GM18870 (cell line): Measurements from ENCODE around the gene GIPC2.
"Not testable (repeated sequence)": the region's sequence is repeated elsewhere in the genome, so short reads cannot be mapped to it uniquely, and the experiment has no call there.

Source experiments
- ATAC-seq: cut with Tn5 transposase; IDR thresholded peaks from one replicate; pipeline ENCODE4 v1.9.1; 2021; ENCODE audit warnings: moderate library complexity; ENCODE audit not compliant: unreplicated experiment

GIPC2 gene, protein sequence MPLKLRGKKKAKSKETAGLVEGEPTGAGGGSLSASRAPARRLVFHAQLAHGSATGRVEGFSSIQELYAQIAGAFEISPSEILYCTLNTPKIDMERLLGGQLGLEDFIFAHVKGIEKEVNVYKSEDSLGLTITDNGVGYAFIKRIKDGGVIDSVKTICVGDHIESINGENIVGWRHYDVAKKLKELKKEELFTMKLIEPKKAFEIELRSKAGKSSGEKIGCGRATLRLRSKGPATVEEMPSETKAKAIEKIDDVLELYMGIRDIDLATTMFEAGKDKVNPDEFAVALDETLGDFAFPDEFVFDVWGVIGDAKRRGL

DNA sequence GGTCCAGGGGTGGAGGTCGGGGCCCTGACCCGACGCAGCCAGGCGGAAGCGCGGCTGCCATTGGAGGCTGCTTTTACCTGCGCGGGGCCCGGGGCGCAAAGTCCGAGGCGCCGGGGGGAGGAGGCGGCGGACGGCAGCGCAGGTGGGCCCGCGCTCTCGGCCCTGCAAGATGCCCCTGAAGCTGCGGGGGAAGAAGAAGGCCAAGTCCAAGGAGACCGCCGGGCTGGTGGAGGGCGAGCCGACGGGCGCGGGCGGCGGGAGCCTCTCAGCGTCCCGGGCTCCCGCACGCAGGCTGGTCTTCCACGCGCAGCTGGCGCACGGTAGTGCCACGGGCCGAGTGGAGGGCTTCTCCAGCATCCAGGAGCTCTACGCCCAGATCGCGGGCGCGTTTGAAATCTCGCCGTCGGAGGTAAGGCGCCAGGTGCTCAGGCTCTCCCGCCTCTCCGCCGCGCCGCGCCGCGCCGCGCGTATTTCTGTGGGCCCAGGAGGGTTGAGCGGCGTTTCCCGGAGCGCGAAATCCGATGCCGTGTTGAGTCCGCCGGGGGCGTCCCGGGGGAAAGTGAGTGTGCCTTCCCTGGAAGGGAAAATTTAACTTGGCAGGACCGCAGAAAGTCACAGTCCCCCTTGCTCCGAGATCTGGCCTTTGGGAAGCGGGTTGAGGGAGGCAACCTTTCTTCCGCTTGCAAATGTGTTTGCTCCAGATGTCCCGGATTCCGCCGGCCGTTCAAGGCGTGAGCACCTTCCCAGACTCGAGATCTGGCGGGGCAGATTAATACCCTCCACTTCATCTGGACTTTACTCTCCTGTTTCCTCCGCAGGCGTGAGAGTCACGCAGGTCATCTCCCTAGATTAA, at the start of gene GIPC2:
GIPC2 (plus strand) TSS at position 41 of the 853 bp plus-strand sequence; CDS start at position 170, 129 bp downstream.
- no peak for ATAC-seq

GRCh38 chr1:77996734-77997133, 49.0 kb upstream of the GIPC2 start:
- no peak for ATAC-seq

GRCh38 chr1:78000536-78000935, 45.2 kb upstream of the GIPC2 start:
- ATAC-seq: not testable (repeated sequence)

- no peak for ATAC-seq
These were observed 42.6 kb upstream of the GIPC2 start for GRCh38 chr1:78003070-78003746.

DNA sequence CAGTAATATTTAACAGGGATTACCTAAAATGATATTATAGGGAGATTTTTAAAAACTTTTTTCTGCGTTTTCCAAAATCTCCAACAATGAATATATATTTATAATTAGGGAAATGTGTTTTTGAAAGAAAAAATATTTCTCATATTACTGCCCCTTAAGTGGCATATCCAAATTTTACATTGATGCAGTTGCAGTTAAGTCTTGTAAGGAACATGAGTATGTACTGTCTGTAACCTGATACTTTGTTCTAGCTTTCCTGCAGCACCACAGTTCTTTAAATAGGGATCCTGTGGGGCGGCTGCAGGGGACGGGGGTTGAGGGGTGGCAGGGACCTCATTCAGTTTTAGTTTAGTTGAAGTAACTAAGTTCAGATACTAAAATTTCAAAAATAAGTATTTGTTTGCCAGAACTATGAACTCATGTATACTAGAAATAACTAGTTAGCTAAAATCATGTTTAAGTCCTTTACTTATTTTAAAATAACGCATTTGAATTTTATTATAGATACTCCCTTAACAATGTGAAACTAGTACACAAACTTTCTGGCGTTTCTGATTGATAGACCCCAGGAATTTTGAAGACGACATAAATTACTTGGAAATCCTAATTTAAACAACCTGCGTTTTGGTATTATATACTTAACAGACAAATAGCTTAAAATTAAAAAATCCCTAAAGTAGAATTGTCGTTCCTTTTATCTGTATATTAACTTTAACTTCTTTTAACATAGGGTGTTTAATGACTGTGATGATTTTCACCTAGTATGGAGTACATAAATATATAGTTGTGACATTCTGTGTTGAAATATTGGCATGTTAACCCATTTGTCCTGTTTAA, 41.7 kb upstream of the GIPC2 start:
- ATAC-seq: peak; percentile 45

DNA sequence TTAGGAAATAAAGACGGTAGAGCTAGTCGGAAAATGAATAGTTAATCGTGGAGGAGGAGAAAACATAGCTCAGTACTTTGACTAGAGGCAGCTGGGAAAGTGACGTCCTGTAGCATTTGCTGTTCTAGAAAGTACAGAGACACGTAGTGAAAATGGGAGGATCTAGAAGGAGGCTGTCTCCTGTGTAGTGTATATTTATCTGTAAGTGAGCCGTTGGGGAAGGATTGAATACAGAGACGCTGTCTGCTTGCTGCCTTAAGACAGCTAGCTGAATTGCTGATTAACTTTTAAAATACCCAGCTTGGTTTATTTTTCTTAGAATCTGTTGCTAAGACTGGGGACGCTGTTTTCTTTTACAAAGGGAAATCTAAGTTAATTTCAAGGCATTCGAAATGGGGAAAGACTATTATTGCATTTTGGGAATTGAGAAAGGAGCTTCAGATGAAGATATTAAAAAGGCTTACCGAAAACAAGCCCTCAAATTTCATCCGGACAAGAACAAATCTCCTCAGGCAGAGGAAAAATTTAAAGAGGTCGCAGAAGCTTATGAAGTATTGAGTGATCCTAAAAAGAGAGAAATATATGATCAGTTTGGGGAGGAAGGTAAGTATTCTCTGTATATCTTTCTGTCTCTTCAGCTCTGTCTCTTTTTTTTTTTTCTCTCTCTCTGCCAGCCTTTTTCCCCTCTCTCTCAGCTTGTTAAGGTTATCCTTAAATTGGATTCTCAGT, 40.9 kb upstream of the GIPC2 start, which contains the start of gene DNAJB4:
DNAJB4 (plus strand) TSS at position 221 of the 729 bp plus-strand sequence; CDS start at position 393, 172 bp downstream.
- peak; percentile 98 for ATAC-seq

DNA sequence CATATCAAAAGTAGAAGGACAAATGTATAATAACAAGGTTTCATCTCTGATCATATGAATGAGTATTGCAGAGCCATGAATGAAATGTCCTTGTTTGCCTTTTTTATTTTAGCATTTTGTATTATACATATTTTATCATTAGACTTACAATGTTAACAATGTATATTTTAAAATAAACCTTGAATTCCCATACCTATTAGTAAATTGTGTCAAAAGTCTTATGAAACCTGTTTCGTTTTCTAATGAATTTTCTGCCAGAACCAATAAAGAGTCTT, 40.4 kb upstream of the GIPC2 start:
- no peak for ATAC-seq

GRCh38 chr1:78005755-78006154, 40.0 kb upstream of the GIPC2 start:
- ATAC-seq: no peak

DNA sequence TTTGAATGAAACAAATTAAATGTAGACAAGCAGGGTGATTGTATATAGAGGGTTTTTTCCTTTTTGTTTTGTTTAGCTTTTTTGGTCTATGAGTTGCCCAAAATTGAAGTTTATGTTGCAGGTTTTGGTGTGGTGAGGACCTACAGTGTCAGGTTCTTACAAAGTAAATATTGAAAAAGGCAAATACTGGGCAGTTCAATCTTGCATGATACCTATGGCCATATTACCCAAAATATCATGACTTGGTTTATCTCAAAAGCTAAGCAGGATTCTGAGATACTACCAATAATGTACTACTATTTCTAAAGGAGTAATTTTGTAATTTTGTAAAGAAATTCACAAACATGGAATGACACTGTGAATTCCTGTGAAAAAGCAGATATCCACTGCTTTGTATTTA, 39.2 kb upstream of the GIPC2 start:
- no peak for ATAC-seq

- ATAC-seq: no peak
These were observed 38.0 kb upstream of the GIPC2 start for GRCh38 chr1:78007677-78008341.

GRCh38 chr1:78009276-78009675, 36.5 kb upstream of the GIPC2 start:
- ATAC-seq: no peak

DNA sequence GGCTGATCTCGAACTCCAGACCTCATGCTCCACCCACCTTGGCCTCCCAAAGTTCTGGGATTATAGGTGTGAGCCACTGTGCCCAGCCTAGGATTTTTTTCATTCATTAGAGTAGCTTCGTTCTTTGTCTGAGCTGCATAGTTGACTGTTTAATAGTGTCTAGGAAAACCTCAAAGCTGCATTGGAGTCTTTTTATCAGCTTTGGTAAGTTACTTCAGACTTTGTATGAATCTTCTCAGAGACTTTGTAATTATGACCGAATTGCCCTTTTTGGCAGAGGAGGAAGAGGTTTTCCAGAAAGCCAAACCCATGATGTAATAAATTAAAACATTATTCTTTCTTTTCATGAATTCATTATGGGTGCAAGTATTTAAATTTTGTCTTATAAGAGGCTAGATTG, 35.9 kb upstream of the GIPC2 start:
- ATAC-seq: no peak

- ATAC-seq: no peak
These were observed 34.7 kb upstream of the GIPC2 start for GRCh38 chr1:78011050-78011449.

DNA sequence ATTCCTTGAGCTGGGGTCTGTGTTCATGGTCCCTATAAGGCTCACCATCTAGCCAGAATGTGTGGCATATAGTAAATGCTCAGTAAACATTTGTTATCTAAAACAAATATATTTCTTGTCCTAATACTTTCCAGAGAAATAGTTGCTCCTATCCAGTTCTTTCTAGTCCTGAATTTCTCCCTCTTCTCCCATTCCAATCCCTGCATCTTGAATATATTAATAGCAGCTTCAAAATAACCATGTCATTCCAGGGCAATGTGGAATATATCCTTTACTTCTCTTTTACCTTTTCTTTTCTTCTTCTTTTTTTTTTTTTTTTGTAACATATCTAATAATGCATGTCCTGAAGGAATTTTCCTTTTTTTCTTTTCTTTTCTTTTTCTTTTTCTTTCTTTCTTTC, 30.6 kb upstream of the GIPC2 start:
- ATAC-seq: no peak

- ATAC-seq: no peak
These were observed 26.7 kb upstream of the GIPC2 start for GRCh38 chr1:78019024-78019423.

GRCh38 chr1:78021134-78021533, 24.6 kb upstream of the GIPC2 start:
- not testable (repeated sequence) for ATAC-seq

GRCh38 chr1:78029793-78030192, 16.0 kb upstream of the GIPC2 start:
- no peak for ATAC-seq

DNA sequence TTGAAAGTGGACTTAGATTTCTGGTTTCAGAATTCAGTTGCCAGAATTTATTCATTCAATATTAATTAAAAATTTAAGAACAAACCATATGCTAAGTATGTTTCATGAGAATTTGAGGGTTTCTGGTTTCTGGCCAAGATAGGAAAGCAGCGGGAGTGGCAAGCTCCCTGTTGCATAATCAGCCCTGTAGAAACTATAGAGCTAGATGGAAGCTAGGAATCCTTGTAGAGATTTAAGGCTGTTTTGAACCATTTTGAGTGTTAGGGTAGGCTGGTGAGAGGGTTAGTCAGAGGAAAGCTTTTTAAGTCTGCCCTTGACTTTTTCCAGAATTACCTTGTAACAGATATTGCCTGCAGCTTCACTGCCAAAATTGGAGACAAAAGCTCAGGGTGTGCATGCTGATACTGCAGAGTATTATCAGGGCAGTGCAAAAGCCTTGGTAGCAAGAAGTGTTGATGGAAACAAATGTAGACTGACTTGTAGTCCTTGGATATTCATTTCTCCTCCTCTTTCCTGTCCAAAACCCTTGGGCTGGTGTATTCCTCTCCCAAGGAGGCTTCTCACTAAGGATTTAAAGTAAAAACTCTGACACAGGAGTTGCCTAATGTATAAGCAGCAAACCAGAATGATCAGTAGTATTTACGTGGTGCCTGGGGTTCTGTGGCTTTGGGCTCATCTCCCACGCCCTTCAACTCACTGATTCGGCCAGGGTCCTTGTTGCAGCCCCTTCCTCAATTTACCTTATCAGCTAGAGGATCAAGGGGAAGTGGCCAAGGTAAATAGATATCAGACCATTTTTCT, 12.6 kb upstream of the GIPC2 start:
- no peak for ATAC-seq

GRCh38 chr1:78033797-78034172, 12.0 kb upstream of the GIPC2 start:
- no peak for ATAC-seq
